EH (cell line): ENCODE data around the gene CPEB1.
"Not testable (repeated sequence)": the region's sequence is repeated elsewhere in the genome, so short reads cannot be mapped to it uniquely, and the experiment has no call there.

Experiments used
- DNase-seq: peaks from one replicate; pipeline ENCODE4 v3.0.0-alpha.2; 2015; ENCODE audit warnings: low read depth

The CPEB1 gene

GRCh38 chr15:82513587-82513986 is 133.6 kb downstream of the CPEB1 start:
- not testable (repeated sequence) for DNase-seq

- not testable (repeated sequence) for DNase-seq
Measured at GRCh38 chr15:82507693-82508092, 139.5 kb downstream of the CPEB1 start.

GRCh38 chr15:82507087-82507486 is 140.1 kb downstream of the CPEB1 start:
- DNase-seq, result not testable (repeated sequence)

GRCh38 chr15:82505842-82506241 is 141.3 kb downstream of the CPEB1 start:
- DNase-seq, result not testable (repeated sequence)

GRCh38 chr15:82504074-82504473 is 143.1 kb downstream of the CPEB1 start:
- DNase-seq, result not testable (repeated sequence)

- not testable (repeated sequence) for DNase-seq
Measured at GRCh38 chr15:82502700-82503339, 144.3 kb downstream of the CPEB1 start.

- DNase-seq, result not testable (repeated sequence)
Measured at GRCh38 chr15:82500772-82501171, 146.4 kb downstream of the CPEB1 start.

- not testable (repeated sequence) for DNase-seq
Measured at GRCh38 chr15:82497978-82498377, 149.2 kb downstream of the CPEB1 start.
